Neural progenitor cell (in vitro differentiated cells): Measurements from ENCODE around the gene HNRNPM.

ENCODE experiments used
- EZH2 ChIP-seq: fragments of 200-600 bp; sonication (generic); IDR thresholded peaks from 2 replicates; pipeline ENCODE4 v1.6.1; 2017; ENCODE audit warnings: antibody characterized with exemption, mild to moderate bottlenecking, moderate library complexity
- TF ChIP-seq, protein P1 (sequence below): fragments of 200-600 bp; sonication (generic); IDR thresholded peaks from 2 replicates; pipeline ENCODE4 v1.5.1; 2017; ENCODE audit warnings: antibody characterized with exemption, mild to moderate bottlenecking

DNA sequence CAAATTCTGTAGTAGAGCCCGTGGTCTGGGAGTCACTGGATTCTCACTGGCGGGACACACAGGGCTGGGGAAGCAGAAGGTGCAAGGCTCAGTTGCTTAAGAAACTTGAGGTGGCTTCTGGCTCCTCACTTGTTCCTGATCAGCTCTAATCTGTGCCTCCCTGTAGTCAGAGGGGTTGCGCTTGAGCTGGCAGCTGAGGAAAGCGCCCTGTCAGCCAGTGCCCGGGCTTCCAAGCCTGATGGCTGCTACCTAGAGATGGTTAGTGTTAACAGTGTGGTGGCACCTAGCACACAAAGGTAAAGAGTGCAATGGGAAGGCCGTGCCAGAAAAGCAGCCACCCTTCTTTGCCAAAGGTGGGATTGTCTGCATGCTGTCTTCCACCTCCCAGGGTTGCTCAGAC, 8.8 kb downstream of the HNRNPM start:
- TF ChIP-seq, protein P1, sequence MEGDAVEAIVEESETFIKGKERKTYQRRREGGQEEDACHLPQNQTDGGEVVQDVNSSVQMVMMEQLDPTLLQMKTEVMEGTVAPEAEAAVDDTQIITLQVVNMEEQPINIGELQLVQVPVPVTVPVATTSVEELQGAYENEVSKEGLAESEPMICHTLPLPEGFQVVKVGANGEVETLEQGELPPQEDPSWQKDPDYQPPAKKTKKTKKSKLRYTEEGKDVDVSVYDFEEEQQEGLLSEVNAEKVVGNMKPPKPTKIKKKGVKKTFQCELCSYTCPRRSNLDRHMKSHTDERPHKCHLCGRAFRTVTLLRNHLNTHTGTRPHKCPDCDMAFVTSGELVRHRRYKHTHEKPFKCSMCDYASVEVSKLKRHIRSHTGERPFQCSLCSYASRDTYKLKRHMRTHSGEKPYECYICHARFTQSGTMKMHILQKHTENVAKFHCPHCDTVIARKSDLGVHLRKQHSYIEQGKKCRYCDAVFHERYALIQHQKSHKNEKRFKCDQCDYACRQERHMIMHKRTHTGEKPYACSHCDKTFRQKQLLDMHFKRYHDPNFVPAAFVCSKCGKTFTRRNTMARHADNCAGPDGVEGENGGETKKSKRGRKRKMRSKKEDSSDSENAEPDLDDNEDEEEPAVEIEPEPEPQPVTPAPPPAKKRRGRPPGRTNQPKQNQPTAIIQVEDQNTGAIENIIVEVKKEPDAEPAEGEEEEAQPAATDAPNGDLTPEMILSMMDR: no peak
- no peak for TF ChIP-seq EZH2
